Measurements from ENCODE around the gene KAT2A.
A peak's percentile ranks its signal among the peaks of the same experiment; 100 is the strongest.
"Not testable (repeated sequence)": the region's sequence is repeated elsewhere in the genome, so short reads cannot be mapped to it uniquely, and the experiment has no call there.

The KAT2A gene

DNA sequence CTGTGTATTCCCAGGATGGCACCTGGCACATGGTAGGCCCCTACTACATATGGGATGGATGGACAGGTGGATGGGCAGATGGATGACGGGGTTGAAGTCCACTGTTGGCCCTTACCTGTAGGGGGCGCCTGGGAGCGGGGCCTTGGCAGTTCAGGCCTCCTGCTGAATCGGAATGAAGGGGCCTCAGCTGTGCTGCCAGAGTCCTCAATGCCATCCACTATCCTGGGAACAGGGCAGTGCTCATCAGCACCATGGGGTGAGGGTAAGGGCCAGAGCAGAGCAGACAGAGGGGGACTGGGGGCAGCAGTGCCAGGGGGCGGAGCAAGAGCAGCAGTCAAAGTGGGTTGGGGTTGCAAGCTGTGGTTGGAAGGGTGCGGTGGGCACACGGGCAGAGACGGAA lies 41.9 kb upstream of the KAT2A start:
- peak; percentile 70 for DNase-seq (ENCODE audit: low spot score)
- in situ Hi-C loops (cut with MboI; ENCODE audit: low sequenced_read_pairs, unreplicated experiment) = no loop called here
- TF ChIP-seq, protein P1, sequence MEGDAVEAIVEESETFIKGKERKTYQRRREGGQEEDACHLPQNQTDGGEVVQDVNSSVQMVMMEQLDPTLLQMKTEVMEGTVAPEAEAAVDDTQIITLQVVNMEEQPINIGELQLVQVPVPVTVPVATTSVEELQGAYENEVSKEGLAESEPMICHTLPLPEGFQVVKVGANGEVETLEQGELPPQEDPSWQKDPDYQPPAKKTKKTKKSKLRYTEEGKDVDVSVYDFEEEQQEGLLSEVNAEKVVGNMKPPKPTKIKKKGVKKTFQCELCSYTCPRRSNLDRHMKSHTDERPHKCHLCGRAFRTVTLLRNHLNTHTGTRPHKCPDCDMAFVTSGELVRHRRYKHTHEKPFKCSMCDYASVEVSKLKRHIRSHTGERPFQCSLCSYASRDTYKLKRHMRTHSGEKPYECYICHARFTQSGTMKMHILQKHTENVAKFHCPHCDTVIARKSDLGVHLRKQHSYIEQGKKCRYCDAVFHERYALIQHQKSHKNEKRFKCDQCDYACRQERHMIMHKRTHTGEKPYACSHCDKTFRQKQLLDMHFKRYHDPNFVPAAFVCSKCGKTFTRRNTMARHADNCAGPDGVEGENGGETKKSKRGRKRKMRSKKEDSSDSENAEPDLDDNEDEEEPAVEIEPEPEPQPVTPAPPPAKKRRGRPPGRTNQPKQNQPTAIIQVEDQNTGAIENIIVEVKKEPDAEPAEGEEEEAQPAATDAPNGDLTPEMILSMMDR (IDR thresholded peaks at IDR 0.05; ENCODE audit: borderline replicate concordance, control extremely low read depth, extremely low read depth, insufficient read depth, missing control alignments) = peak; percentile 45

DNA sequence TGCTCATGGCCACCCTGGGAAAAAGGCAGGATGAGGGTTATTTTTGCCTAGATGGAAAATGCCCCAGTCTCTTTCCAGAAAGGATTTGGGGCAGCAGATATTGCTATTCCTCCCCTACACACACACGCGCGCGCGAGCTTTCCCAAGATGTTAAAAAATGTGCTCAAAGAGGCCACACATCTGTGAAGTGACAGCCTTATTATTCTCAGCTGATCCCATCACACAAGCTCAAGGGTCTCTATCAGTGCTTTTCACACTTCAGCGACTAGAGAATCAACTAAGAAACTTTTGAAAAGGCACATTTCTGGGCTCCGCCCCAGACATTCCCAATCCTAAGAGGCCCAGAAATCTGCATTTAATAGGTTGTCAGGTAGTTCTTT lies 39.4 kb upstream of the KAT2A start:
- TF ChIP-seq, protein P1 (IDR thresholded peaks at IDR 0.05; ENCODE audit: borderline replicate concordance, control extremely low read depth, extremely low read depth, insufficient read depth, missing control alignments) = no peak
- in situ Hi-C loops (cut with MboI; ENCODE audit: low sequenced_read_pairs, unreplicated experiment) = no loop called here
- DNase-seq (ENCODE audit: low spot score) = no peak

DNA sequence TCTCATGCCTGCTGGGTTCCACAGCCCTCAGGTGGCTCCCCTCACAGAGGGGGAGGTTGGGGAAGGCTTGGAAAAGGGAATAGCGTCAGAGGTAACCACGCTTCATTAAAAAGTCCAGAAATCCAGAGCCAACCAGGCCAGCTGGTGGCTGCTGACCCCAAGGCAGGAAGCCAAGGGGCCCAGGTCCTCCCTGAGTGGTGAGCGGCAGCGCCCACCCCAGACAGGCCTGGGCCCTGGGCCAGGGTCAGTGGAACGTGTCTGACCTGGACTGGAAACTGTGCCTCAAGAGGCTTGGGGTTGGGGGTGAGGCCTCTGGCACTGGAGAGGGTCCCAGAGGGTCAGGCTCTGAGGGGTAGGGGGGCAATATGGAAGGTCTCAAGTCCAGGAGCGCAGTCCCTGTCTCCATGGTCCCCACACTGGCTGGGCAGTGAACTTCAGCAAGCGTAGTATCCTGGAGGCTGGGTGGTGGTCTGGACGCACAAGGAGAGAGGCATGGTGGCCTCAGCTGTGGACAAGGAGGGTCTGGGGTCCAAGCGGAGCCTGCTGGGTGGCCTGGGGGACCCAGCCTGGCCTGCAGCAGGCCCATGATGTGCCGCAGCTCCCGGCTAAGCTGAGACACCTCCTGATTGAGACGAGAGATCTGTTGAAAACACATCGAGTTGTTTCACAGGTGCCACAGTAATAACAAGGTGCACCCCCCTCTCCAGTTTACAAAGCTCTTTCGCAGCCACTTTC lies 38.8 kb upstream of the KAT2A start:
- no peak for DNase-seq (ENCODE audit: low spot score)
- TF ChIP-seq, protein P1 (IDR thresholded peaks at IDR 0.05; ENCODE audit: borderline replicate concordance, control extremely low read depth, extremely low read depth, insufficient read depth, missing control alignments) = no peak
- in situ Hi-C loops (cut with MboI; ENCODE audit: low sequenced_read_pairs, unreplicated experiment) = no loop called here

DNA sequence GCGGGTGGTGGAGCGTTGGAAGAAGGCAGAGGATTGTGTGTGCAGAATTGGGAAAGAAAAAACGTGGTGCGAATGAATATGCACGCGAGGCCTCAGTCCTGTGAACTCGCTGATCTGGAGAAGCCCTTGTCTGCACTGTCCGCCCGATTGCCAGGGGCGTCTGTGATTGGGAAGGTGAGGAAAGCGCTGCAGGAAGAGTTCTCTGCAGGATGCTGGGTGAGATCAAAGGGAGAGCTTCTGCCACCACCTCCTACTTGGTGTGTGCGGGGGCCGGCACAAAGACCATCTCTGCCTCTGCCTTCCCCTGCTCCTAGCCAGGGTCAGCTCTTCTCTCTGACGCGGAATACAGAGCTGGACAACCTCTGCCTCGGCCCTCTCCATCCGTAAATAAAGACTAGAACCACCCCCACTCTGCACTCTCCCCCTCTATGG lies 34.5 kb upstream of the KAT2A start:
- TF ChIP-seq, protein P1 (IDR thresholded peaks at IDR 0.05; ENCODE audit: borderline replicate concordance, control extremely low read depth, extremely low read depth, insufficient read depth, missing control alignments) = no peak
- no peak for DNase-seq (ENCODE audit: low spot score)
- in situ Hi-C loops (cut with MboI; ENCODE audit: low sequenced_read_pairs, unreplicated experiment) = no loop called here

DNA sequence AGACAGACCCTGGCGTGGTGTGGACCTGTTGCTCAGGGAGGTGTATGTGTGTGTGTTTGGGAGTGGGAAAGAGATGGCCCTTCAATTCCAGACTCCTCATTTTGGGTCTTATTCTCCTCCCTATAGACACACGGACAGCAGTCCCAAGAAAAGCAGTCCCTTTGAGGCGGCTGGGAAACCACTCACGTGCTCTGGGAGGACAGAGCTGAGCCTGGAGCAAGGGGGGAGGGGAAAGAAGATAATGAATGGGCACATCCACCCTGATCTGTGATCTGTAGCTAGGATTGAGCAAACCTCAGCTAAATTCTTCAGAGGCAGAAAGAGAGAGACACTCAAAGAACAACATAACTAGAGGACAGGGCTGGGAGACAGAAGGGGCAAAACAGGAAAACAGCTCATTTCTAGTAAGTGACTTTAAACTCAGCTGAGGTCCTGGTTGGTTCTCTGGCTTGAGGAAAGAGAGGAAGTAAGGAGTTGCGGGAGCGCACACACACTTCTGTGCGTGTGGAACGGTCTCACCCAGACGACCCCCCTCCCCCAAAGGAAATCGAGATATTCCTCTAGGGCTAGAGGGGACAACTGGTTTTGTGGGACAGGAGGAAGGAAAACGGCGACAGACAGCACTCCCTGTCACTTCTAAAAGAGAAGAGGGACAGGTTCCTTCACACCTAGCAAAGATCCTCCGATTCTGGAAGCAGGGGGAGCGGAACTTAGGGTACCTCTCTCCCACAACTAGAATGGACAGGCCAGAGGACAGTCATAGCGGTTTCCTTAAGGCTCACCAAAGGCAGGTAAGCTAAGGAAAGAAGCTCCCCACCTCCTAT lies 33.0 kb upstream of the KAT2A start:
- in situ Hi-C loops (cut with MboI; ENCODE audit: low sequenced_read_pairs, unreplicated experiment) = no loop called here
- TF ChIP-seq, protein P1 (IDR thresholded peaks at IDR 0.05; ENCODE audit: borderline replicate concordance, control extremely low read depth, extremely low read depth, insufficient read depth, missing control alignments) = no peak
- no peak for DNase-seq (ENCODE audit: low spot score)

DNA sequence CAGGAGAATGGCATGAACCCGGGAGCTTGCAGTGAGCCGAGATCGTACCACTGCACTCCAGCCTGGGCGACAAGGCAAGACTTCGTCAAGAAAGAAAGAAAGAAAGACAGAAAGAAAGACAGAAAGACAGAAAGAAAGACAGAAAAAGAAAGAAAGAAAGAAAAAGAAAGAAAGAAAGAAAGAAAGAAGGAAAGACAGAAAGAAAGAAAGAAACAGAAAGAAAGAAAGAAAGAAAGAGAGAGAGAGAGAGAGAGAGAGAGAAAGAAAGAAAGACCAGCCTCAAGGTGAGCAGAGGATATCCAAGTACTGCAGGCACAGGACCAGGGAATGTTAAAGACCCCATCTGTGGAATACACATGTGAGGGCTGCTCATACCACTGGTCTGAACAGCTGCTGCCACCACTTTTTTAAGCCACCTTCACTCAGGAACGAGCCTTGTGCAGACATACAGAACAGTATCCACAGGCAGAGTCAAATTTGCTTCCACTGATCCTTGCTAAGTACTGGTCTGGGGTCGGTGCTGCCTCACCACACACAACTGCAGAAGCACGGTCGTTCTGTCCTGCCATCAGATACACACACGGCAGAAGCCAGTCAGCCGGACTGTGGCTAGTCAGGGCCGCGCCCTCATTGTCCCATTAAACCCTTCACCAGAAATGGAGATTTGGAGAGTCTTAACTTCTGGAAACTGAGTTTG lies 25.9 kb upstream of the KAT2A start:
- in situ Hi-C loops (cut with MboI; ENCODE audit: low sequenced_read_pairs, unreplicated experiment) = no loop called here
- TF ChIP-seq, protein P1 (IDR thresholded peaks at IDR 0.05; ENCODE audit: borderline replicate concordance, control extremely low read depth, extremely low read depth, insufficient read depth, missing control alignments) = no peak
- DNase-seq (ENCODE audit: low spot score) = no peak

DNA sequence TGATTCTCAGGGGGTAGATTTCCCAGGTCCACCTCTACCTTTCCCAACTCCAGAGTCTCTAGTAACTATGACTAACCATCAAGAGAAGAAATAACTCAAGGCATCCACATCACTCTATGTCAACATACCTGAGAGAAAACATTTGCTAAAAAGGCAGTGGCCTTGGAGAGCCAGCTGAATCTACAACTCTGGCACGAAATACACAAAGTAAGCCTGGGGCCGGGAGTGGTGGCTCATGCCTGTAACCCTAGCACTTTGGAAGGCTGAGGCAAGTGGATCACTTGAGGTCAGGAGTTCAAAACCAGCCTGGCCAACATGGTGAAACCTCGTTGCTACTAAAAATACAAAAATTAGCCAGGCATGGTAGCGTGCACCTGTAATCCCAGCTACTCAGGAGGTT lies 22.0 kb upstream of the KAT2A start:
- DNase-seq (ENCODE audit: low spot score); in situ Hi-C loops (cut with MboI; ENCODE audit: low sequenced_read_pairs, unreplicated experiment): not testable (repeated sequence)

Measured in GM13976 (cell line).